B cell (primary cell): ENCODE results near the gene PIGO. TPM values are rescaled to one million over a fixed set of nuclear protein-coding genes. Genes with fewer than 3 reads are reported as not detected.

Experiments
- ATAC-seq: fragments of 200-7000 bp; cut with Tn5 transposase; one replicate; pipeline ENCODE4 v1.10.0; 2021; ENCODE audit warnings: low read depth, mild to moderate bottlenecking, moderate number of reproducible peaks, moderate library complexity
- CTCF ChIA-PET: fragments of 350-600 bp; sonication (Branson Sonifier 250); formaldehyde crosslinking; loops from one replicate; lab custom pipeline; 2021; ENCODE audit warnings: antibody characterized with exemption, inconsistent platforms; lab: Charles Lee
- POLR2A ChIA-PET: fragments of 350-600 bp; sonication (Branson Sonifier 250); formaldehyde crosslinking; loops from one replicate; lab custom pipeline; 2021; ENCODE audit warnings: antibody characterized with exemption; lab: Charles Lee
- DNase-seq: peaks from one replicate; pipeline ENCODE4 v3.0.0; 2013
- H2AFZ ChIP-seq: 2 replicates; pipeline ENCODE4 v1.6.1; 2012; ENCODE audit warnings: mild to moderate bottlenecking, low read depth, low read length; ENCODE audit not compliant: insufficient read depth, poor library complexity, severe bottlenecking
- H3K27ac ChIP-seq, 2 donors: 1 replicate in 1 of 2; 2 replicates in 1 of 2; pipeline ENCODE4 v1.5.1; 2012 to 2013; ENCODE audit warnings: low read length in 2 of 2, mild to moderate bottlenecking in 2 of 2, moderate library complexity in 1 of 2
- H3K27me3 ChIP-seq, 4 experiments: fragments of 200-600 bp in 1 of 4; sonication (generic) in 1 of 4; replicated peaks in 1 of 4; 1 replicate in 2 of 4; 2 replicates in 2 of 4; pipeline versions ENCODE4 v1.6.1 to v1.7.0; 2013 to 2016; ENCODE audit warnings: low read length in 3 of 4, mild to moderate bottlenecking in 2 of 4, mixed read lengths in 1 of 4, moderate library complexity in 1 of 4; ENCODE audit not compliant: insufficient read depth in 4 of 4, control insufficient read depth in 3 of 4; ENCODE audit errors: control extremely low read depth in 1 of 4
- H3K36me3 ChIP-seq, 2 experiments: replicated peaks in 1 of 2; 1 replicate in 1 of 2; 2 replicates in 1 of 2; pipeline versions ENCODE4 v1.6.1 to v1.7.1; 2013; ENCODE audit warnings: low read length in 1 of 2; ENCODE audit not compliant: insufficient read depth in 2 of 2, control insufficient read depth in 1 of 2; ENCODE audit errors: control extremely low read depth in 1 of 2, extremely low read depth in 1 of 2
- H3K4me1 ChIP-seq, 2 donors: fragments of 200-600 bp in 1 of 2; sonication (generic) in 1 of 2; 1 replicate in 1 of 2; 2 replicates in 1 of 2; pipeline versions ENCODE4 v1.5.1 to v1.6.1; 2013 to 2017; ENCODE audit warnings: low read length in 2 of 2; ENCODE audit not compliant: control insufficient read depth in 2 of 2, insufficient read depth in 2 of 2
- H3K4me2 ChIP-seq: replicated peaks from 2 replicates; pipeline ENCODE3; 2012; ENCODE audit warnings: mild to moderate bottlenecking, low read depth, low read length; ENCODE audit not compliant: poor library complexity, severe bottlenecking
- H3K4me3 ChIP-seq, 5 experiments: fragments of 200-600 bp in 1 of 5; sonication (generic) in 1 of 5; 1 replicate in 3 of 5; 2 replicates in 2 of 5; pipeline versions ENCODE4 v1.5.1 to v1.7.0; 2011 to 2016; ENCODE audit warnings: low read length in 4 of 5, mild to moderate bottlenecking in 4 of 5, low read depth in 2 of 5, control low read depth in 1 of 5, moderate library complexity in 1 of 5; ENCODE audit not compliant: insufficient read depth in 1 of 5; ENCODE audit errors: control extremely low read depth in 1 of 5, extremely low read depth in 1 of 5
- H3K79me2 ChIP-seq: fragments of 200-600 bp; sonication (generic); one replicate; pipeline ENCODE4 v1.6.0; 2016; ENCODE audit warnings: low read length; ENCODE audit not compliant: control insufficient read depth, insufficient read depth
- H3K9ac ChIP-seq: fragments of 200-600 bp; sonication (generic); 2 replicates; pipeline ENCODE4 v1.6.1; 2017; ENCODE audit warnings: mild to moderate bottlenecking, low read length, moderate library complexity
- H3K9me3 ChIP-seq, 3 donors: one replicate each; pipeline versions ENCODE4 v1.6.1 to v1.7.1; 2013; ENCODE audit warnings: low read length in 2 of 3; ENCODE audit not compliant: control insufficient read depth in 2 of 3, insufficient read depth in 1 of 3; ENCODE audit errors: control extremely low read depth in 1 of 3
- H4K20me1 ChIP-seq: 2 replicates; pipeline ENCODE4 v1.6.0; 2012; ENCODE audit warnings: mild to moderate bottlenecking, low read length; ENCODE audit not compliant: insufficient read depth, control insufficient read depth, poor library complexity, severe bottlenecking
- H3K27ac Mint-ChIP-seq: one replicate; pipeline ENCODE4 v1.8.0; 2021; ENCODE audit warnings: mixed read lengths
- H3K27me3 Mint-ChIP-seq: one replicate; pipeline ENCODE4 v1.8.0; 2021; ENCODE audit warnings: mixed read lengths
- H3K4me1 Mint-ChIP-seq: one replicate; pipeline ENCODE4 v1.8.0; 2021; ENCODE audit warnings: mixed read lengths
- H3K4me3 Mint-ChIP-seq: one replicate; pipeline ENCODE4 v1.8.0; 2021; ENCODE audit warnings: mixed read lengths
- H3K9me3 Mint-ChIP-seq: one replicate; pipeline ENCODE4 v1.8.0; 2022; ENCODE audit warnings: mixed read lengths; ENCODE audit not compliant: insufficient read depth
- EZH2 ChIP-seq: IDR thresholded peaks from 2 replicates; pipeline ENCODE4 v1.6.1; 2012; ENCODE audit warnings: borderline replicate concordance, low read depth, mild to moderate bottlenecking, moderate library complexity, low read length; ENCODE audit not compliant: insufficient read depth, poor library complexity, severe bottlenecking
- WGBS: methylation state at CpG from one replicate; pipeline ENCODE4 v1.1.5; 2013; ENCODE audit warnings: missing lambda C conversion rate; ENCODE audit not compliant: insufficient coverage; 5-methylcytosine and 5-hydroxymethylcytosine counted together
- intact Hi-C: fragments of 100-400 bp; cut with micrococcal nuclease; formaldehyde crosslinking; loops from one replicate; pipeline ENCODE4 v1.10.0; 2022
- polyA plus RNA-seq: library from polyadenylated mRNA; depleted of rRNA; stranded (reverse); fragments of >200 nt; gene quantifications from 2 replicates; pipeline ENCODE4 v1.2.3, GENCODE V29; 2012
- total RNA-seq, 2 donors: library from RNA; stranded (reverse); fragments of 120-200 nt in 1 of 2; gene quantifications; 1 replicate in 1 of 2; 2 replicates in 1 of 2; pipeline versions ENCODE4 v1.2.3 to v1.2.4, GENCODE V29; 2013 to 2022
- TF ChIP-seq, protein P1 (sequence below): fragments of 200-600 bp; IDR thresholded peaks from one replicate; pipeline ENCODE4 v1.8.0; 2022; ENCODE audit warnings: antibody characterized with exemption, mild to moderate bottlenecking

PIGO gene
- total and polyA plus RNA-seq, 2 donors (not counting 1 experiment from before 2014, with no cell fraction given) = 25.7 to 32.5 TPM

DNA sequence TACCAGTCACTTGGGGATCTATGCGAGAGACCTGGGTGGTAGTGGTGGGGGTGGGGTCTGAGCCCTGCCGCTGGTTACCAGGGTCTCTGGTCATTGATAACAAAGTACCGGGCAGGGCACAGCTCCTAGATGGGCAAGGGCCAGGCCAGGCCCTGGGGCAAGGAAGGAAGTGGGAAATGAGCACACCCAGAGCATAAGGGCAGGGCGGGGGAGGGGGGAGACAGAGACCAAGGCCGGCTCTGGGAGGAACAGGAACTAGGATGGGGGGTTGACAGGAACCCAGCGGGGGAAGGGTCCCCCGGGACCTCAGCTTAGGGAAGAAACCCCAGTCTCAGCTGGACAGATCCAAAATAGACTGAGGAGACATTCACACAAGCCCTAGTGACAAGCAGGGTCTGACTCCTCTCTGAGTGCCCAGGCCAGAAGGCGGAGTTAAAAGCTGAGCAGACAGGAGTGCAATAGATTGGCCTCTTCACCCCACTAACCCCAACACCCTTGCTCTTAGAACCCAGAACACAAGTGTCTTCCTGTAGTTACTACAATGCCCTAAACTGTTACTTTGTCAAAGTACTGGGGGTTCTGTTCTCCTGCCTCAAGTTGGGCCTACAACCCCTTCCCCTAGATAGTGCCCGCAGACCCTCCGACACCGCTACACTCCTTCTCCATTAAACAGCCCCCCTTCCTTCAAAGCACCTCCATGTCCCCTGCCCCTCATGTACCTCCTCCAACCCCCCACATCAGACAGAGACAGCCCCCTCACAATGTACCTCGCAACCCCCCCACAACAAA is 18.6 kb upstream of the PIGO start:
- TF ChIP-seq, protein P1, sequence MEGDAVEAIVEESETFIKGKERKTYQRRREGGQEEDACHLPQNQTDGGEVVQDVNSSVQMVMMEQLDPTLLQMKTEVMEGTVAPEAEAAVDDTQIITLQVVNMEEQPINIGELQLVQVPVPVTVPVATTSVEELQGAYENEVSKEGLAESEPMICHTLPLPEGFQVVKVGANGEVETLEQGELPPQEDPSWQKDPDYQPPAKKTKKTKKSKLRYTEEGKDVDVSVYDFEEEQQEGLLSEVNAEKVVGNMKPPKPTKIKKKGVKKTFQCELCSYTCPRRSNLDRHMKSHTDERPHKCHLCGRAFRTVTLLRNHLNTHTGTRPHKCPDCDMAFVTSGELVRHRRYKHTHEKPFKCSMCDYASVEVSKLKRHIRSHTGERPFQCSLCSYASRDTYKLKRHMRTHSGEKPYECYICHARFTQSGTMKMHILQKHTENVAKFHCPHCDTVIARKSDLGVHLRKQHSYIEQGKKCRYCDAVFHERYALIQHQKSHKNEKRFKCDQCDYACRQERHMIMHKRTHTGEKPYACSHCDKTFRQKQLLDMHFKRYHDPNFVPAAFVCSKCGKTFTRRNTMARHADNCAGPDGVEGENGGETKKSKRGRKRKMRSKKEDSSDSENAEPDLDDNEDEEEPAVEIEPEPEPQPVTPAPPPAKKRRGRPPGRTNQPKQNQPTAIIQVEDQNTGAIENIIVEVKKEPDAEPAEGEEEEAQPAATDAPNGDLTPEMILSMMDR = no peak
- no peak for TF ChIP-seq EZH2
- intact Hi-C loops = loop anchor here (5.0 to 10.0 kb wide), 7 partner anchors 437 to 920 kb away; partner anchors contain the start of genes CCDC107, DNAI1, FAM219A and FAM221B
- 3% methylated on average over 11 of the region's 12 CpGs for WGBS
- Histone ChIP-seq H3K27me3 (no peaks in the 10 kb centered on the region), H3K27ac (peak overlapping the region; percentile 57 to 93), H3K79me2 (peaks cover 4% of the 10 kb centered on the region), H3K9me3 (no peaks in the 10 kb centered on the region), H3K9ac (peak overlapping the region; percentile 88), H2AFZ (peak overlapping the region; percentile 98), H3K4me3 (peak overlapping the region; percentile 55 to 86 (median 70)), H4K20me1 (no peaks in the 10 kb centered on the region), H3K4me2 (peak overlapping the region; percentile 99), H3K36me3 (no peaks in the 10 kb centered on the region), H3K4me1 (peaks cover 38 to 54% of the 10 kb centered on the region in 2 donors)
- Mint-ChIP-seq H3K4me1 (peaks cover 60% of the 10 kb centered on the region), H3K27ac (peak overlapping the region; percentile 88), H3K9me3 (no peaks in the 10 kb centered on the region), H3K27me3 (no peaks in the 10 kb centered on the region), H3K4me3 (peak overlapping the region; percentile 98)
- ChIA-PET POLR2A (interaction anchor here (0.9 to 1.7 kb wide), 4 partner anchors 12 to 72 kb away, joined by 3 to 10 read pairs (median 7); partner anchors contain the start of genes FANCG, STOML2 and VCP), CTCF (interaction anchor here (0.6 to 3.3 kb wide), 16 partner anchors 11 to 738 kb away, joined by 3 to 42 read pairs (median 4); partner anchors contain the start of genes FANCG, MYORG, PIGO and STOML2)
- ATAC-seq = no peak
- DNase-seq = peak; percentile 61
